ENCODE results near the gene CARD14.

CARD14 gene

DNA sequence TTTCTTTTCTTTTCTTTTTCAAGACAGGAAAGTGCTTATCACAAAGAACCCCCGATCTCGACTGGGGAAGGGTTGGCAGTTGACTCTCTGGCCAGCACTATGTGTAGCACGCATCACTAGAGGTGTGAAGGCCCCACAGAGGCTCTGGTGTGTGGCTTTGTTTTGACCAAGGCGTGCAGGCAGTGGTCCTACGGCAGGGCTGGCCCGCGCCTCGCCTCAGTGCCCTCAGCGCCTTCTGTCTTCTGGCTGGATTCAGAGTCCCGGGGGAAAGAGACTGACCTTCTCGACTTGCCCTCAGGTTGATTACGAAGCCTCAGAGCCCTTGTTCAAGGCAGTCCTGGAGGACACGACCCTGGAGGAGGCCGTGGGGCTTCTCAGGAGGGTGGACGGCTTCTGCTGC, 31.6 kb downstream of the CARD14 start:
- Mint-ChIP-seq H3K27me3 (peaks cover 2% of the 10 kb centered on the region), H3K4me3 (no peak overlapping the region), H3K9me3 (no peaks in the 10 kb centered on the region), H3K4me1 (no peaks in the 10 kb centered on the region), H3K27ac (no peak overlapping the region), H3K36me3 (no peaks in the 10 kb centered on the region)
- no peak for DNase-seq (ENCODE audit: low spot score in 2 of 2)
- ATAC-seq (ENCODE audit: low read depth) = no peak

DNA sequence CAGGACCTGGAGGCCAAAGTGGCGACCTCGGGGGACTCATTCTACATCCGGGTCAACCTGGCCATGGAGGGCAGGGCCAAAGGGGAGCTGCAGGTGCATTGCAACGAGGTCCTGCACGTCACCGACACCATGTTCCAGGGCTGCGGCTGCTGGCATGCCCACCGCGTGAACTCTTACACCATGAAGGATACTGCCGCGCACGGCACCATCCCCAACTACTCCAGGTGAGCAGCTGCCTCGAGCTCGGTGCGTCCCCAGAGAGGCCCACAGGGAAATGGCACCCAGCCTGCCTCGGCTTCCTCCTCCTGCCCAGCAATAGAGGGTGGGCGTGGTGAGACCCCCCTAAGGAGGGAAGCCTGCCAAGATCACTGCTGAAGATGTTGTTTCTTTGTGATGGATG, 32.4 kb downstream of the CARD14 start:
- Mint-ChIP-seq H3K27ac (no peak overlapping the region), H3K9me3 (no peaks in the 10 kb centered on the region), H3K27me3 (peaks cover 2% of the 10 kb centered on the region), H3K4me3 (no peak overlapping the region), H3K4me1 (no peaks in the 10 kb centered on the region), H3K36me3 (no peaks in the 10 kb centered on the region)
- ATAC-seq (ENCODE audit: low read depth) = no peak
- DNase-seq (ENCODE audit: low spot score in 2 of 2) = no peak

DNA sequence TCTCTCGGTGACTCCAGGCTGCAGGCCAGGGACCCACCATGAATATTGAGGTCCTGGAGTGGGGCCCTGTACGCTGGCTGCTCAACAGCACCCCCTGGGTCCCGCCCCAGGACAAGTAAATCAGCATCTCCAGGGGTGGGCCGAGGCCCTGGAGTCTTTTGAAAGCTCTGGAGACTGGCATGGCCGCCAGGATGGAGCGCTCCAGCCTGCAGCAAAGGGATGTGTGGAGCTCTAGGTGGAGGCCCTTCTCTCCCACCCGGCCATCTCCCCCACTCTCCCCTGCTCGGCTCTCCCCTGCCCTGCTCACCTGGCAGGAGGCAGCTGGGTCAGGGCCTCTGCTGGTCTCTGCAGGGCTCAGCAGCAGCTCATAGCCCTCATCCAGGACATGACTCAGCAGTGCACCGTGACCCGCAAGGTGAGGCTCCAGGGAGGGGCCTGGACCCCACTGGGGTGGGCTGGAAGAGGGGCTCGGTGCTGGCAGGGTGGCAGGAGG, 33.7 kb downstream of the CARD14 start:
- DNase-seq (ENCODE audit: low spot score in 2 of 2) (no peak), ATAC-seq (ENCODE audit: low read depth) (no peak)
- H3K36me3 Mint-ChIP-seq = no peaks in the 10 kb centered on the region
- no peaks in the 10 kb centered on the region for H3K27me3 Mint-ChIP-seq
- no peak overlapping the region for H3K4me3 Mint-ChIP-seq
- no peaks in the 10 kb centered on the region for H3K9me3 Mint-ChIP-seq
- no peaks in the 10 kb centered on the region for H3K4me1 Mint-ChIP-seq
- H3K27ac Mint-ChIP-seq = no peak overlapping the region

DNA sequence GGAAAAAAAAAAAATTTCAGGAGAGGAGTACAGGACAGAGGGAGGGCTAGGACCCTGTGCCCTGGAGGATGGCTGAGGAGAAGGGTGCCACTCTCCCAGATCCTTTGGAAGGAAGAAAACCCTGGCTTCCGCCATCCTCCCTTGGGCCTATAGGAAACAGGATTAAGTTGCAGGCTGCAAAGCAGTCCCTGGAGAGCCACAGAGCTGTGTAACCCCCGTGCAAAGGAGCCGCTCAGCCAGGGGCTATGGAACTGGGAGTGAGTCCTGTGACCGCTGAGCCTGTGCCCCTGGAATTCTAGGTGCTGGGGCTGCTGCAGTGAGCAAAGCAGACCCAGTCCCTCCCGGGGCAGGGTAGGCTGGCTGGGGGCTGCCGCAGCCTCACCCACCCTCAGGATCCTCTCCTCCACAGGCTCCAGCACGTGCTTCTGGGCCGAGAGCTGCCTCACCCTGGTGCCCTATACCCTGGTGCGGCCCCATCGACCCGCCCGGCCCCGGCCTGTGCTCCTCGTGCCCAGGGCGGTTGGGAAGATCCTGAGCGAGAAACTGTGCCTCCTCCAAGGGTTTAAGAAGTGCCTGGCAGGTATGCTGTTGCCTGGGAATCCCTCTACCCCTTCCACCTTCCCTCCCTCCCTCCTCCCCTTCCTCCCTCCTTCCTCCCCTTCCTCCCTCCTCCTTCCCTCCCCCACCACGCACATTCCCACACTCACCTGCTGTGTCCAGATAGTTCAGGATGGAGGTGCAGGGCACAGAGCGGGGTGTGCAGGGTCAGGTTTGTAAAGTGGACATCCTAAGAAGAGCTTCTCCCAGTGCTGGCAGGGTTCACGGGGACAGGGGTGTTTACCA, 35.0 kb downstream of the CARD14 start:
- Mint-ChIP-seq H3K27ac (no peak overlapping the region), H3K27me3 (no peaks in the 10 kb centered on the region), H3K36me3 (peaks cover 1% of the 10 kb centered on the region), H3K9me3 (no peaks in the 10 kb centered on the region), H3K4me1 (no peaks in the 10 kb centered on the region), H3K4me3 (no peak overlapping the region)
- no peak for ATAC-seq (ENCODE audit: low read depth)
- no peak for DNase-seq (ENCODE audit: low spot score in 2 of 2)

DNA sequence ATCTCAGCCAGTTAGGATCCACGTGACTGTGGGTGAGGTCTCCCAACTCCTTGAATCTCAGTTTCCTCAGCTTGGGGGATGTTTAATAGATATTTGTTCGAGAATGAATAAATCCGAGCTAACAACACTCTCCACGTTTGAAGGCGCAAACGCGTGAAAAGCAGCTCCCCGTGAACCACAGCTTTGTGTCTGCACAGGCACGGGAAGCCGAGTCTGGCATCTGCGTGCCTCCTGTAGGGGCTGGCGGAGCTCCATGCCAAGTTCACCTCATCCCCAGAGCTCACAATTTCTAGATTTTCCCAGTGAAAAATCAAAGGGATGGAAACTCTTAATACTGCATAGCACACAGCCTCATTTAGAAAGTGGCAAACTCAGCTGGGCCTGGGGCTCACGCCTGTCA, 36.0 kb downstream of the CARD14 start:
- peaks cover 7% of the 10 kb centered on the region for H3K36me3 Mint-ChIP-seq
- DNase-seq (ENCODE audit: low spot score in 2 of 2) (no peak), ATAC-seq (ENCODE audit: low read depth) (no peak)
- no peak overlapping the region for H3K27ac Mint-ChIP-seq
- no peaks in the 10 kb centered on the region for H3K9me3 Mint-ChIP-seq
- no peaks in the 10 kb centered on the region for H3K27me3 Mint-ChIP-seq
- H3K4me1 Mint-ChIP-seq = no peaks in the 10 kb centered on the region
- H3K4me3 Mint-ChIP-seq = no peak overlapping the region

DNA sequence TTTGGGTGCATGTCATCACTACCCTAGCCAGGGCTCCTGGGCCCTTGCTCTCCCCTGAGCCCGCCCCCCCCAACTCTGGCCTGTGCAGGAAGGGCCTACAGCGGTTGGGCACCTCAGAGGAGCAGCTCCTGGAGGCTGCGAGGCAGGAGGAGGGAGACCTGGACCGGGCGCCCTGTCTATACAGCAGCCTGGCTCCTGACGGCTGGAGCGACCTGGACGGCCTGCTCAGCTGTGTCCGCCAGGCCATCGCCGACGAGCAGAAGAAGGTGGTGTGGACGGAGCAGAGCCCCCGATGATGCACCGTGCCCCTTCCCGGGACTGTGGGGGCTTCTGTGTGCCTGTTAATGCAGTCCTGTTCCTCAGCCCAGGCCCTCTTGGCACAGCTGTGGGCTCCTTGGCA, 38.2 kb downstream of the CARD14 start:
- H3K27ac Mint-ChIP-seq = no peak overlapping the region
- no peaks in the 10 kb centered on the region for H3K9me3 Mint-ChIP-seq
- no peaks in the 10 kb centered on the region for H3K27me3 Mint-ChIP-seq
- DNase-seq (ENCODE audit: low spot score in 2 of 2) (no peak), ATAC-seq (ENCODE audit: low read depth) (no peak)
- peaks cover 8% of the 10 kb centered on the region for H3K36me3 Mint-ChIP-seq
- no peaks in the 10 kb centered on the region for H3K4me1 Mint-ChIP-seq
- H3K4me3 Mint-ChIP-seq = no peak overlapping the region

DNA sequence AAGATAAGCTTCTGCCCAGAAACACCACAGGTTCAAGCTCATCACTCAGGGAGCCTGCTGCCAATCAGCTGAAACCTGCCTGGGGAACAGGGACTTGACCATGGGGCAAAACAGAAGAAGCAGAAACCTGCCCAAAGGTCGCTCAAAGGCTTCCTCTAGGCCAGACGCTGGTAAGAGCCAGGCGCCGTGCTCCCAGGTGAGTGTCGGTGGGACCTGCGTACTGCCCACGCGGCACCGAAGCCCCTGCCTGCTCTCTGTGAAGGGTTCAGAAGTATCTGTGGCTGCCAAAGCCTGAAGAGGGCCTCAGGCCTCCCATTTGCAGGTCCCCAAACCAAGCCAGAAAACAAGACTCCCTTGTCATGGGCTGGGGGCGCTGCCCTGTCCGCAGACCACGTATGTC, 39.9 kb downstream of the CARD14 start:
- H3K27me3 Mint-ChIP-seq = no peaks in the 10 kb centered on the region
- H3K27ac Mint-ChIP-seq = no peak overlapping the region
- no peak overlapping the region for H3K4me3 Mint-ChIP-seq
- peaks cover 8% of the 10 kb centered on the region for H3K36me3 Mint-ChIP-seq
- ATAC-seq (ENCODE audit: low read depth) (no peak), DNase-seq (ENCODE audit: low spot score in 2 of 2) (no peak)
- H3K4me1 Mint-ChIP-seq = no peaks in the 10 kb centered on the region
- no peaks in the 10 kb centered on the region for H3K9me3 Mint-ChIP-seq

DNA sequence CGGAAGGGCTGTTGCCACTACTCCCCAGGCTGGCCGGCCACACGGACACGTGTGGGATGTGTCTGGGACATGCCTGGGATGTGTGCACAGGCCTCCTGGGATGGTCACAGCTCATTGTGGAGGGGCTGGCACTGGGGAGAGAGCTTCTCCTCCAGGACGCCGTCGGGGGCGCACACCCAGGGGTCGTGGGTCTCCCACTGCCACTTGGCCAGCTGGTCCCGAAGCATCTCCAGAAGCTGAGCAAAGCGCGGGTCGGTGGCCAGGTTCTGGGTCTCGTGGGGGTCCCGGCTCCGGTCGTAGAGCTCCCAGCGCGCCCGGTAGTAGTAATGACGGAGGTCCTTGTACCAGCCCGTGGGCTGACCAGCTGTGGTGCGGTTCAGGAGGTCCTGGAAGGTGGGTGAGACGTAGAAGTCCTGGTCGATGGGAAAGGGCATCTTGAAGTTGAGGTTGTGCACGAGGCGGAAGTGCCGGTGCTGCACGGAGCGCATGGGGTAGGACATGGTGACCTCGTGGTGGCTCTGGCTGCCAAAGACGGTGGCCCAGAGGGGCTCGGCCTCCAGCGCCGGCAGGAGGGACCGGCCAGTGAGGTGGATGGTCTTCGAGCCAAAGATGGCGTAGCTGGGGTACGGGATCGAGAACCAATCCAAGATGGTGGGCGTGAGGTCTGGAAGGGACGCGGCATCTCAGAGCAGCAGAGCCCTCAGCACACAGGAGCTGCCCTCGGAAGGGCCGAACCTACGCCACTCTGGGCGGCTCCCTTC, 40.7 kb downstream of the CARD14 start:
- peaks cover 8% of the 10 kb centered on the region for H3K36me3 Mint-ChIP-seq
- H3K27ac Mint-ChIP-seq = no peak overlapping the region
- DNase-seq (ENCODE audit: low spot score in 2 of 2) = no peak
- H3K4me1 Mint-ChIP-seq = no peaks in the 10 kb centered on the region
- no peak overlapping the region for H3K4me3 Mint-ChIP-seq
- no peaks in the 10 kb centered on the region for H3K9me3 Mint-ChIP-seq
- no peaks in the 10 kb centered on the region for H3K27me3 Mint-ChIP-seq
- ATAC-seq (ENCODE audit: low read depth) = no peak

DNA sequence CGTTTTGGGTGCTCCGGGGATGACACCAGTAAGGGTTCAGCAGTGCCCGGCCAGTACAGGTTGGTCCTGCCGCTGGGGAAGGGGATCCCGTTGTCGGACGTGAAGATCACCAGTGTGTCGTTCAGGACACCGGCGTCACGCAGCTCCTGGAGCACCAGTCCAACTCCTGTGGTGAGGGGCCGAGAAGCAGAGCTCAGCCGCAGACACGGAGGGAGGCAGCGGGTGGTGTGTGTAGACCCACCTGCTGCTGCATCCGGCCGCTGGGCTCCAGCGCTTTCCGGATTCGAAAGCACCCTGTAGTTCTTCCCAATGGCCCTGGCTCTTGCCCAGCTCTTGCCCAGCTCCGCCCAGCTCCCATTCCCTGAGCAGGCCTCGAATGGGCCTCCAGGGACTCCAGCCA, 42.3 kb downstream of the CARD14 start:
- Mint-ChIP-seq H3K36me3 (peaks cover 11% of the 10 kb centered on the region), H3K27me3 (no peaks in the 10 kb centered on the region), H3K9me3 (no peaks in the 10 kb centered on the region), H3K27ac (no peak overlapping the region), H3K4me3 (no peak overlapping the region), H3K4me1 (no peaks in the 10 kb centered on the region)
- DNase-seq (ENCODE audit: low spot score in 2 of 2) (no peak), ATAC-seq (ENCODE audit: low read depth) (no peak)

DNA sequence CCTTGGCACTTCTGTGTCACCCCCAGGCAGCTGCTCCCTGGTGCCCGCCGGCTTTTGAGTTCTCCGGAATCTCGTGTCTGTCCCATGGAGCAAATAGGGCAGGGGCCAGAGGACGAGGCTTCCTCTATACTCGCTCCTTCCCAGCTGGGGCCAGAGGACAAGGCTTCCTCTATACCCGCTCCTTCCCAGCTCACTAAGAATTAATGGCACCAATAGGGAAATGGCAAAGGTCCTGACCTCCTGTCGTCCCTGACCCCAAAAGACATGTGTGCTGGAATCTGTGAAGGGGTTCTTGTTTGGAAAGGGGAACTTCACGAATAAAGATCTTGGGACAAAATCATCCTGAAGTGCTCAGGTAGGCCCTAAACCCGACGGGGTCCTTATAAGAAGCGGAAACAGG, 42.7 kb downstream of the CARD14 start:
- no peak for ATAC-seq (ENCODE audit: low read depth)
- no peak for DNase-seq (ENCODE audit: low spot score in 2 of 2)
- Mint-ChIP-seq H3K9me3 (no peaks in the 10 kb centered on the region), H3K36me3 (peaks cover 11% of the 10 kb centered on the region), H3K4me3 (no peak overlapping the region), H3K27ac (no peak overlapping the region), H3K4me1 (peaks cover 2% of the 10 kb centered on the region), H3K27me3 (no peaks in the 10 kb centered on the region)

DNA sequence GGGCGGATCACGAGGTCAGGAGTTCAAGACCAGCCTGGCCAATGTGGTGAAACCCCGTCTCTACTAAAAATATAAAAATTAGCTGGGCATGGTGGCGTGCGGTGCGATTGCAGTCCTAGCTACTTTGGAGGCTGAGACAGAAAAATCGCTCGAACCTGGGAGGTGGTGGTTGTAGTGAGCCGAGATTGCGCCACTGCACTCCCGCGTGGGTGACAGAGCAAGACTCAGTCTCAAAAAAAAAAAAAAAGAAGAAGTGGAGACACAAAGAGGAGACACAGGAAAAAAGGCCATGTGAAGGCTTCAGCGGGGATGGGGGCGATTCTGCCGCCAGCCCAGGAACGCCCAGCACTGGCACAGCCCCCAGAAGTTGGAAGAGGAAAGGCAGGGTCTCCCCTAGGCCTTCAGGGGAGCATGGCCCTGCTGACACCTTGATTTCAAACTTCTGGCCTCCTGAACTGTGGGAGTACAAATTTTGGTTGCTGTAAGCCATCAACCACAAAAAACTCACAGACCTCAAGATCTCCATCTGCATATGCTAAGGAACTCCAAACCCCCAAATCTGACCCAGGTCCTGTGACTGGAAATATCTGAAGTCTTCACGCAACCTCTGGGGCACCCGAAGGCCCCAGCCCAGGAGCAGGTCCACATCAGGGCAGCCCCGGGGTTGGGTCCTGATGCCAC, 43.3 kb downstream of the CARD14 start:
- Mint-ChIP-seq H3K4me3 (no peak overlapping the region), H3K27ac (no peak overlapping the region), H3K9me3 (no peaks in the 10 kb centered on the region), H3K4me1 (peaks cover 6% of the 10 kb centered on the region), H3K36me3 (peaks cover 11% of the 10 kb centered on the region), H3K27me3 (no peaks in the 10 kb centered on the region)
- ATAC-seq (ENCODE audit: low read depth) (peak; percentile 32), DNase-seq (ENCODE audit: low spot score in 2 of 2) (no peak)

DNA sequence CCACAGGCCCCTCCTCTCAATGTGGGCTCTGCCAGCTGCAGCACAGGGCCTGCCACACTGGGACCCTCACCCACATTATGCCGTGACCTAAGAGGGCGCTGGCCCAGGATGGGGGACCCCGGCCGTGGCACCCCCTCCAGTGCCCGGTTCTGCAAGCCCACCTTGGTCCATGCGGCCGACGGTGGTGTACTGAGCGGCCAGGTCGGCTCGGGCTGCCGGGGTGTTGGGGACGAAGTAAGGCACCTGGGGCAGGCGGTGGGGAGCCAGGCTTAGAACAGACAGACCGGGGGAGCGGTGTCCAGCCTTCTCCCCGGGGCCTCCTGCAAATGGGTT, 43.8 kb downstream of the CARD14 start:
- peaks cover 11% of the 10 kb centered on the region for H3K36me3 Mint-ChIP-seq
- H3K27ac Mint-ChIP-seq = no peak overlapping the region

DNA sequence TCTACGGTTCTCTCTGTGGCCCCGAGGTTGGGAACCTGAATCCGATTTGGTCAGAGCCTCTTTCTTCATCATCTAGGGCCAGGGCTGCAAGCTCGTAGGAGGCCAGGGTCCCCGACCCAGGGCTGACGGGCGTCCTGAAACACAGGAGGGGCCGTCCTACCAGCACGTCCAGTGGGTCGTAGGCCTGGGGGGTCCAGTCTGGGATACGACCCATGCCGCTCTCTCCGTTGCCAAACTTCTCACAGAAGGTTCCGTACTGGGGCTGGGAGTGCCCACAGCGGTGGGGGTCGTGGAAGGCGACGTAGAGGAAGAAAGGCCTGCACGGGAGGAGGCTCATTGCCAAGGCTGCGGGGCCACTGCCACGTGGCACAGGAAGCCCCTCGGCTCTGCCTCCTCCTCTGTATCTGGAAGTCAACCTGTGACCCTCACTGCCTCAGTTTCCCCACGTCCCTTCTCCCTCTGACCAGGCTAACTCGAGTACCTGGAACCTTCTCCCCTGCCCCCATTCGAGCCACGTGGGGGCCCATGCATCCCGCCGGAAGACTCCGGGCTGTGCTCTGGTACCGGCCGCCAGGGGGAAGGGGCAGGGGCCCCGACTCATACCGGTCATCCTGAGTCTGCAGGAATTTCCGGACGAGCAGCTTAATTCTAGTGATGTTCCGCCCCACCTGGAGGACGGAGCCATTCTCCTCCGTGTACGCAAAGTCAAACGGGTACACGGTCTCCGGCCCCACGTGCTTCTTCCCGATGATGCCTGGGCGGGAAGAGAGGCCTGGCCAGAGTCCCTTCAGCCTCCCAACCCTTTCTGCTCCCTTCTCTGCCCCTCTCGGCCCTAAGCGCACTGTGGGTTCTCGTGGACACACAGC, 44.4 kb downstream of the CARD14 start:
- Mint-ChIP-seq H3K9me3 (no peaks in the 10 kb centered on the region), H3K27ac (no peak overlapping the region), H3K36me3 (peaks cover 11% of the 10 kb centered on the region), H3K27me3 (no peaks in the 10 kb centered on the region), H3K4me1 (peaks cover 9% of the 10 kb centered on the region), H3K4me3 (no peak overlapping the region)
- no peak for DNase-seq (ENCODE audit: low spot score in 2 of 2)
- ATAC-seq (ENCODE audit: low read depth) = no peak

More for the DNA sequence above, 43.8 kb downstream of the CARD14 start:
- H3K27me3 Mint-ChIP-seq = no peaks in the 10 kb centered on the region
- H3K4me1 Mint-ChIP-seq = peaks cover 7% of the 10 kb centered on the region
- H3K4me3 Mint-ChIP-seq = no peak overlapping the region
- DNase-seq (ENCODE audit: low spot score in 2 of 2) = no peak
- no peak for ATAC-seq (ENCODE audit: low read depth)
- no peaks in the 10 kb centered on the region for H3K9me3 Mint-ChIP-seq

DNA sequence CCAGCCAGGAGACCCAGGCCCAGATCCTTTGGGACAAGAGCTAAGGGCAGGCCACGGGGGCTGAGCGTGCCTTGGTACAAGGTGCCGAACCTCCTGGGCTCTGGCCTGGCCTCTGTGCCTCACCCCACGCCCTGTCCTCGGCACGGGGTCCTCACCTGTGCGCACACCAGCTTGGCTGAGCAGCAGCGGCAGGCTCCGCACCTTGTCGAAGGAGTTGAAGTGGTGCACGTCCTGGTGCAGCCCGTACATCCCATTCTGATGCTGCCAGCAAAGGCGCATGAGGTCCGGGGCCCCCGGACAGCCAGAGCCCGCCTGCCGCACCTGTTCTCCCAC, 45.0 kb downstream of the CARD14 start:
- Mint-ChIP-seq H3K27me3 (no peaks in the 10 kb centered on the region), H3K36me3 (peaks cover 10% of the 10 kb centered on the region)

More for the DNA sequence above, 45.0 kb downstream of the CARD14 start:
- ATAC-seq (ENCODE audit: low read depth) (no peak), DNase-seq (ENCODE audit: low spot score in 2 of 2) (no peak)
- Mint-ChIP-seq H3K27ac (no peak overlapping the region), H3K9me3 (no peaks in the 10 kb centered on the region), H3K4me1 (peaks cover 15% of the 10 kb centered on the region), H3K4me3 (no peak overlapping the region)
